NB4 (cell line): ENCODE data around the gene SLC5A10.

Source experiments
- POLR2A ChIP-seq: IDR thresholded peaks from 2 replicates; pipeline ENCODE4 v1.6.1; 2011; ENCODE audit warnings: mild to moderate bottlenecking; ENCODE audit not compliant: insufficient read length; ENCODE audit errors: extremely low read depth
- TF ChIP-seq, protein P1 (sequence below): IDR thresholded peaks from one replicate; pipeline ENCODE4 v1.5.1; 2012; ENCODE audit warnings: low read depth, low read length

- TF ChIP-seq, protein P1, sequence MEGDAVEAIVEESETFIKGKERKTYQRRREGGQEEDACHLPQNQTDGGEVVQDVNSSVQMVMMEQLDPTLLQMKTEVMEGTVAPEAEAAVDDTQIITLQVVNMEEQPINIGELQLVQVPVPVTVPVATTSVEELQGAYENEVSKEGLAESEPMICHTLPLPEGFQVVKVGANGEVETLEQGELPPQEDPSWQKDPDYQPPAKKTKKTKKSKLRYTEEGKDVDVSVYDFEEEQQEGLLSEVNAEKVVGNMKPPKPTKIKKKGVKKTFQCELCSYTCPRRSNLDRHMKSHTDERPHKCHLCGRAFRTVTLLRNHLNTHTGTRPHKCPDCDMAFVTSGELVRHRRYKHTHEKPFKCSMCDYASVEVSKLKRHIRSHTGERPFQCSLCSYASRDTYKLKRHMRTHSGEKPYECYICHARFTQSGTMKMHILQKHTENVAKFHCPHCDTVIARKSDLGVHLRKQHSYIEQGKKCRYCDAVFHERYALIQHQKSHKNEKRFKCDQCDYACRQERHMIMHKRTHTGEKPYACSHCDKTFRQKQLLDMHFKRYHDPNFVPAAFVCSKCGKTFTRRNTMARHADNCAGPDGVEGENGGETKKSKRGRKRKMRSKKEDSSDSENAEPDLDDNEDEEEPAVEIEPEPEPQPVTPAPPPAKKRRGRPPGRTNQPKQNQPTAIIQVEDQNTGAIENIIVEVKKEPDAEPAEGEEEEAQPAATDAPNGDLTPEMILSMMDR, result no peak
- TF ChIP-seq POLR2A, result no peak
Observed at GRCh38 chr17:18968945-18969887, 17.3 kb downstream of the SLC5A10 start.
